HEK293T (cell line): ENCODE results near the gene WWC1.

ENCODE experiments used
- BHLHE40 ChIP-seq: fragments of 450-650 bp; IDR thresholded peaks from 2 replicates; pipeline ENCODE4 v1.6.1; 2016; ENCODE audit warnings: mild to moderate bottlenecking, moderate library complexity, borderline replicate concordance
- ELF4 ChIP-seq: fragments of 450-650 bp; IDR thresholded peaks from 2 replicates; pipeline ENCODE4 v1.6.1; 2017; ENCODE audit warnings: antibody characterized with exemption
- LEF1 ChIP-seq: fragments of 450-650 bp; IDR thresholded peaks from 2 replicates; pipeline ENCODE4 v1.6.1; 2017; ENCODE audit warnings: mild to moderate bottlenecking, borderline replicate concordance
- SUZ12 ChIP-seq: fragments of 450-650 bp; IDR thresholded peaks from 2 replicates; pipeline ENCODE4 v1.6.1; 2016; ENCODE audit warnings: mild to moderate bottlenecking
- TARDBP ChIP-seq: fragments of 450-650 bp; IDR thresholded peaks from 2 replicates; pipeline ENCODE4 v1.6.1; 2016
- TF ChIP-seq, protein P1 (sequence below): fragments of 450-650 bp; IDR thresholded peaks from 2 replicates; pipeline ENCODE4 v1.6.1; 2016

DNA sequence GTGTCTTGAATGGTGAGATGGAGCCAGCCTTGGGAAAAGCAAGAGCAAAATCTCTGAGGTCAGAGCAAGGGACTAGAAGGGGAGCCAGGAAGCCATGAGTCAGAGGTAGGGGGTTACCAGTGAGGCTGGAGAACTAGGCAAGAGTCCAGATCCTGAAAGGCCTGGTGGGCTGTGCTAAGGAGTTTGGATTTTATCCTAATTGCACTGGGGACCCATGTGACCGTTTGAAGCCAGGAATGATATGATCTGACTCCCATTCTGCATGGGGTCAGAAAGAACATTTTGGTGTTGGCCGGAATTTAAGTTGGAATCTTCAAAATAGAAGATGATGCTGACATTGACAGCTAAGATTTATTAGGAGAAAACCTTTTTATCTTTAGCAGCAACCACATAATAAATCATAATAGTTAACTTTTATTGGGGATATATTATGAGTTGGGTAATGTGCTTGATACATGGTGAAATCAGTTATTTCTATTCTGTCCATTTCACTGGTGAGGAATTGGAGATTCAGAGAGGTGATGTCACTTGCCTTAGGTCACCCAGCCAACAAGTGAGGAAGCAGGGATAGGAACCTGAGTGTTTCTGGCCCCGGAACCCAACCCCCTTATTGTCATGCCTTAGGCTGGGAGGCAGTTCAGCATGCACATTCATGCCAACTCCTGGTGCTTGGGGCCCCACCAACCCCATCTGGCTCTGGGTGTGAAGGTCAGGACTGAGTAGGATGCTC is 133.3 kb downstream of the WWC1 start:
- no peak for TF ChIP-seq ELF4
- no peak for TF ChIP-seq LEF1
- no peak for TF ChIP-seq BHLHE40
- no peak for TF ChIP-seq TARDBP
- TF ChIP-seq SUZ12, result no peak
- TF ChIP-seq, protein P1, sequence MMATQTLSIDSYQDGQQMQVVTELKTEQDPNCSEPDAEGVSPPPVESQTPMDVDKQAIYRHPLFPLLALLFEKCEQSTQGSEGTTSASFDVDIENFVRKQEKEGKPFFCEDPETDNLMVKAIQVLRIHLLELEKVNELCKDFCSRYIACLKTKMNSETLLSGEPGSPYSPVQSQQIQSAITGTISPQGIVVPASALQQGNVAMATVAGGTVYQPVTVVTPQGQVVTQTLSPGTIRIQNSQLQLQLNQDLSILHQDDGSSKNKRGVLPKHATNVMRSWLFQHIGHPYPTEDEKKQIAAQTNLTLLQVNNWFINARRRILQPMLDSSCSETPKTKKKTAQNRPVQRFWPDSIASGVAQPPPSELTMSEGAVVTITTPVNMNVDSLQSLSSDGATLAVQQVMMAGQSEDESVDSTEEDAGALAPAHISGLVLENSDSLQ, result no peak
